Hepatocyte (in vitro differentiated cells): Measurements from ENCODE around the gene RYR3.

ENCODE experiments used
- EZH2 ChIP-seq: fragments of 200-600 bp; sonication (generic); IDR thresholded peaks from 2 replicates; pipeline ENCODE4 v1.6.1; 2016; ENCODE audit warnings: antibody characterized with exemption, mild to moderate bottlenecking, borderline replicate concordance
- EZH2phosphoT487 ChIP-seq: fragments of 200-600 bp; sonication (generic); IDR thresholded peaks from one replicate; pipeline ENCODE4 v1.6.1; 2018; ENCODE audit warnings: antibody characterized with exemption, mild to moderate bottlenecking, low read depth, moderate library complexity; ENCODE audit not compliant: unreplicated experiment, severe bottlenecking
- TF ChIP-seq, protein P1 (sequence below): fragments of 200-600 bp; sonication (generic); IDR thresholded peaks from 2 replicates; pipeline ENCODE4 v1.5.1; 2016; ENCODE audit warnings: antibody characterized with exemption, mild to moderate bottlenecking; ENCODE audit not compliant: poor library complexity

DNA sequence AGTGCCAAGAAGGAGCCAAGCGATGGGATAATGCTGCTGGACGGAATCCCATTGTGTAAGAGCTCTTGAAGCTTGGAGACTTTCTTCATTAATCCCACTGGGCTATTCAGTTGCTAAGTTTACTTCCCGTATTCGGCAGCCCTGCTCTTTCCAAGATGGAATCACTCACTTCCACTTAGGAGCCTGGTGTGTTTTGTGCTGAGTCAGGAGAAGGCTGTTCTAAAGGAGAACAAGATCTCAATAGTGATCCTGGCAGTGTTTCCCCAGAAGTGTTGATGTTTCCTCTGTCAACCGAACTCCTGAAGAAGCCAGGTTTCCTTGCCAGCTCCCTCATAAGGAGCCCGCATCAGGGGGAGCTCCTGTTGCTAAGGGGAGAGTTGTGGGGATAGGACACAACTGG is 387.4 kb downstream of the RYR3 start:
- TF ChIP-seq, protein P1, sequence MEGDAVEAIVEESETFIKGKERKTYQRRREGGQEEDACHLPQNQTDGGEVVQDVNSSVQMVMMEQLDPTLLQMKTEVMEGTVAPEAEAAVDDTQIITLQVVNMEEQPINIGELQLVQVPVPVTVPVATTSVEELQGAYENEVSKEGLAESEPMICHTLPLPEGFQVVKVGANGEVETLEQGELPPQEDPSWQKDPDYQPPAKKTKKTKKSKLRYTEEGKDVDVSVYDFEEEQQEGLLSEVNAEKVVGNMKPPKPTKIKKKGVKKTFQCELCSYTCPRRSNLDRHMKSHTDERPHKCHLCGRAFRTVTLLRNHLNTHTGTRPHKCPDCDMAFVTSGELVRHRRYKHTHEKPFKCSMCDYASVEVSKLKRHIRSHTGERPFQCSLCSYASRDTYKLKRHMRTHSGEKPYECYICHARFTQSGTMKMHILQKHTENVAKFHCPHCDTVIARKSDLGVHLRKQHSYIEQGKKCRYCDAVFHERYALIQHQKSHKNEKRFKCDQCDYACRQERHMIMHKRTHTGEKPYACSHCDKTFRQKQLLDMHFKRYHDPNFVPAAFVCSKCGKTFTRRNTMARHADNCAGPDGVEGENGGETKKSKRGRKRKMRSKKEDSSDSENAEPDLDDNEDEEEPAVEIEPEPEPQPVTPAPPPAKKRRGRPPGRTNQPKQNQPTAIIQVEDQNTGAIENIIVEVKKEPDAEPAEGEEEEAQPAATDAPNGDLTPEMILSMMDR = no peak
- TF ChIP-seq EZH2 (no peak), EZH2phosphoT487 (no peak)
